B cell (primary cell): ENCODE results near the gene THRB. TPM values are rescaled to one million over a fixed set of nuclear protein-coding genes. Genes with fewer than 3 reads are reported as not detected.

Experiments used
- ATAC-seq: fragments of 200-7000 bp; cut with Tn5 transposase; one replicate; pipeline ENCODE4 v1.10.0; 2021; ENCODE audit warnings: low read depth, mild to moderate bottlenecking, moderate number of reproducible peaks, moderate library complexity
- CTCF ChIA-PET: fragments of 350-600 bp; sonication (Branson Sonifier 250); formaldehyde crosslinking; loops from one replicate; lab custom pipeline; 2021; ENCODE audit warnings: antibody characterized with exemption, inconsistent platforms; lab: Charles Lee
- POLR2A ChIA-PET: fragments of 350-600 bp; sonication (Branson Sonifier 250); formaldehyde crosslinking; loops from one replicate; lab custom pipeline; 2021; ENCODE audit warnings: antibody characterized with exemption; lab: Charles Lee
- DNase-seq: peaks from one replicate; pipeline ENCODE4 v3.0.0; 2013
- H2AFZ ChIP-seq: 2 replicates; pipeline ENCODE4 v1.6.1; 2012; ENCODE audit warnings: mild to moderate bottlenecking, low read depth, low read length; ENCODE audit not compliant: insufficient read depth, poor library complexity, severe bottlenecking
- H3K27ac ChIP-seq, 2 donors: 1 replicate in 1 of 2; 2 replicates in 1 of 2; pipeline ENCODE4 v1.5.1; 2012 to 2013; ENCODE audit warnings: low read length in 2 of 2, mild to moderate bottlenecking in 2 of 2, moderate library complexity in 1 of 2
- H3K27me3 ChIP-seq, 4 experiments: fragments of 200-600 bp in 1 of 4; sonication (generic) in 1 of 4; replicated peaks in 1 of 4; 1 replicate in 2 of 4; 2 replicates in 2 of 4; pipeline versions ENCODE4 v1.6.1 to v1.7.0; 2013 to 2016; ENCODE audit warnings: low read length in 3 of 4, mild to moderate bottlenecking in 2 of 4, mixed read lengths in 1 of 4, moderate library complexity in 1 of 4; ENCODE audit not compliant: insufficient read depth in 4 of 4, control insufficient read depth in 3 of 4; ENCODE audit errors: control extremely low read depth in 1 of 4
- H3K36me3 ChIP-seq, 2 experiments: replicated peaks in 1 of 2; 1 replicate in 1 of 2; 2 replicates in 1 of 2; pipeline versions ENCODE4 v1.6.1 to v1.7.1; 2013; ENCODE audit warnings: low read length in 1 of 2; ENCODE audit not compliant: insufficient read depth in 2 of 2, control insufficient read depth in 1 of 2; ENCODE audit errors: control extremely low read depth in 1 of 2, extremely low read depth in 1 of 2
- H3K4me1 ChIP-seq, 2 donors: fragments of 200-600 bp in 1 of 2; sonication (generic) in 1 of 2; 1 replicate in 1 of 2; 2 replicates in 1 of 2; pipeline versions ENCODE4 v1.5.1 to v1.6.1; 2013 to 2017; ENCODE audit warnings: low read length in 2 of 2; ENCODE audit not compliant: control insufficient read depth in 2 of 2, insufficient read depth in 2 of 2
- H3K4me2 ChIP-seq: replicated peaks from 2 replicates; pipeline ENCODE3; 2012; ENCODE audit warnings: mild to moderate bottlenecking, low read depth, low read length; ENCODE audit not compliant: poor library complexity, severe bottlenecking
- H3K4me3 ChIP-seq, 5 experiments: fragments of 200-600 bp in 1 of 5; sonication (generic) in 1 of 5; 1 replicate in 3 of 5; 2 replicates in 2 of 5; pipeline versions ENCODE4 v1.5.1 to v1.7.0; 2011 to 2016; ENCODE audit warnings: low read length in 4 of 5, mild to moderate bottlenecking in 4 of 5, low read depth in 2 of 5, control low read depth in 1 of 5, moderate library complexity in 1 of 5; ENCODE audit not compliant: insufficient read depth in 1 of 5; ENCODE audit errors: control extremely low read depth in 1 of 5, extremely low read depth in 1 of 5
- H3K79me2 ChIP-seq: fragments of 200-600 bp; sonication (generic); one replicate; pipeline ENCODE4 v1.6.0; 2016; ENCODE audit warnings: low read length; ENCODE audit not compliant: control insufficient read depth, insufficient read depth
- H3K9ac ChIP-seq: fragments of 200-600 bp; sonication (generic); 2 replicates; pipeline ENCODE4 v1.6.1; 2017; ENCODE audit warnings: mild to moderate bottlenecking, low read length, moderate library complexity
- H3K9me3 ChIP-seq, 3 donors: one replicate each; pipeline versions ENCODE4 v1.6.1 to v1.7.1; 2013; ENCODE audit warnings: low read length in 2 of 3; ENCODE audit not compliant: control insufficient read depth in 2 of 3, insufficient read depth in 1 of 3; ENCODE audit errors: control extremely low read depth in 1 of 3
- H4K20me1 ChIP-seq: 2 replicates; pipeline ENCODE4 v1.6.0; 2012; ENCODE audit warnings: mild to moderate bottlenecking, low read length; ENCODE audit not compliant: insufficient read depth, control insufficient read depth, poor library complexity, severe bottlenecking
- H3K27ac Mint-ChIP-seq: one replicate; pipeline ENCODE4 v1.8.0; 2021; ENCODE audit warnings: mixed read lengths
- H3K27me3 Mint-ChIP-seq: one replicate; pipeline ENCODE4 v1.8.0; 2021; ENCODE audit warnings: mixed read lengths
- H3K4me1 Mint-ChIP-seq: one replicate; pipeline ENCODE4 v1.8.0; 2021; ENCODE audit warnings: mixed read lengths
- H3K4me3 Mint-ChIP-seq: one replicate; pipeline ENCODE4 v1.8.0; 2021; ENCODE audit warnings: mixed read lengths
- H3K9me3 Mint-ChIP-seq: one replicate; pipeline ENCODE4 v1.8.0; 2022; ENCODE audit warnings: mixed read lengths; ENCODE audit not compliant: insufficient read depth
- EZH2 ChIP-seq: IDR thresholded peaks from 2 replicates; pipeline ENCODE4 v1.6.1; 2012; ENCODE audit warnings: borderline replicate concordance, low read depth, mild to moderate bottlenecking, moderate library complexity, low read length; ENCODE audit not compliant: insufficient read depth, poor library complexity, severe bottlenecking
- WGBS: methylation state at CpG from one replicate; pipeline ENCODE4 v1.1.5; 2013; ENCODE audit warnings: missing lambda C conversion rate; ENCODE audit not compliant: insufficient coverage; 5-methylcytosine and 5-hydroxymethylcytosine counted together
- intact Hi-C: fragments of 100-400 bp; cut with micrococcal nuclease; formaldehyde crosslinking; loops from one replicate; pipeline ENCODE4 v1.10.0; 2022
- polyA plus RNA-seq: library from polyadenylated mRNA; depleted of rRNA; stranded (reverse); fragments of >200 nt; gene quantifications from 2 replicates; pipeline ENCODE4 v1.2.3, GENCODE V29; 2012
- total RNA-seq, 2 donors: library from RNA; stranded (reverse); fragments of 120-200 nt in 1 of 2; gene quantifications; 1 replicate in 1 of 2; 2 replicates in 1 of 2; pipeline versions ENCODE4 v1.2.3 to v1.2.4, GENCODE V29; 2013 to 2022
- TF ChIP-seq, protein P1 (sequence below): fragments of 200-600 bp; IDR thresholded peaks from one replicate; pipeline ENCODE4 v1.8.0; 2022; ENCODE audit warnings: antibody characterized with exemption, mild to moderate bottlenecking

Gene THRB
- total and polyA plus RNA-seq, 2 donors (not counting 1 experiment from before 2014, with no cell fraction given): 0.86 to 1.8 TPM

DNA sequence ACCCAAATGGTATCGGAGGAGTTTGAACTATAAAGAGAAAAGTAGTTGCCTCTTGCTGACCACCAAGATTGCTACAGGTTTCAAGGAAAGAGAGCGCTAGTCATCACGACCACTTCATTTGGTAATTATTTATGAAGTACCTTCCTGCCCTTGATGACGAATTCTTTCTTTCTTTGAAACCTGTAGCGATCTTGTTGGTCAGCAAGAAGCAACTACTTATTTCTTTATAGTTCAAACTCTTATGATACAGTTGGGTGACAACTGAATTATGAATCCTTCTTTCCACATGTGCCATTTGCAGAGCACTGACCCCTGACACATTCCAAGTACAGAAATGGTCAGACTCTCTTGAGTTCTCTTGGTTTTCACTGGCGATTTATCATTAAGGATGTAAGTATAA is 46.8 kb downstream of the THRB start:
- H3K9ac ChIP-seq: no peak overlapping the region
- DNase-seq (no peak), ATAC-seq (no peak)
- H3K27ac ChIP-seq: no peak overlapping the region
- H3K36me3 ChIP-seq: no peaks in the 10 kb centered on the region
- Mint-ChIP-seq H3K4me3 (no peak overlapping the region), H3K27ac (no peak overlapping the region), H3K9me3 (no peaks in the 10 kb centered on the region), H3K27me3 (peaks cover under 1% of the 10 kb centered on the region), H3K4me1 (no peaks in the 10 kb centered on the region)
- H3K4me3 ChIP-seq: no peak overlapping the region
- no peaks in the 10 kb centered on the region for H4K20me1 ChIP-seq
- H3K79me2 ChIP-seq: no peaks in the 10 kb centered on the region
- no peak overlapping the region for H3K4me2 ChIP-seq
- WGBS: 80% methylated on average over 1 of the region's 6 CpGs
- no peaks in the 10 kb centered on the region for H3K27me3 ChIP-seq
- POLR2A ChIA-PET: no interaction called here
- TF ChIP-seq EZH2: no peak
- TF ChIP-seq, protein P1, sequence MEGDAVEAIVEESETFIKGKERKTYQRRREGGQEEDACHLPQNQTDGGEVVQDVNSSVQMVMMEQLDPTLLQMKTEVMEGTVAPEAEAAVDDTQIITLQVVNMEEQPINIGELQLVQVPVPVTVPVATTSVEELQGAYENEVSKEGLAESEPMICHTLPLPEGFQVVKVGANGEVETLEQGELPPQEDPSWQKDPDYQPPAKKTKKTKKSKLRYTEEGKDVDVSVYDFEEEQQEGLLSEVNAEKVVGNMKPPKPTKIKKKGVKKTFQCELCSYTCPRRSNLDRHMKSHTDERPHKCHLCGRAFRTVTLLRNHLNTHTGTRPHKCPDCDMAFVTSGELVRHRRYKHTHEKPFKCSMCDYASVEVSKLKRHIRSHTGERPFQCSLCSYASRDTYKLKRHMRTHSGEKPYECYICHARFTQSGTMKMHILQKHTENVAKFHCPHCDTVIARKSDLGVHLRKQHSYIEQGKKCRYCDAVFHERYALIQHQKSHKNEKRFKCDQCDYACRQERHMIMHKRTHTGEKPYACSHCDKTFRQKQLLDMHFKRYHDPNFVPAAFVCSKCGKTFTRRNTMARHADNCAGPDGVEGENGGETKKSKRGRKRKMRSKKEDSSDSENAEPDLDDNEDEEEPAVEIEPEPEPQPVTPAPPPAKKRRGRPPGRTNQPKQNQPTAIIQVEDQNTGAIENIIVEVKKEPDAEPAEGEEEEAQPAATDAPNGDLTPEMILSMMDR: no peak
- H2AFZ ChIP-seq: no peak overlapping the region
- no peaks in the 10 kb centered on the region for H3K9me3 ChIP-seq
- CTCF ChIA-PET: no interaction called here
- no peaks in the 10 kb centered on the region for H3K4me1 ChIP-seq
- intact Hi-C loops: no loop called here

DNA sequence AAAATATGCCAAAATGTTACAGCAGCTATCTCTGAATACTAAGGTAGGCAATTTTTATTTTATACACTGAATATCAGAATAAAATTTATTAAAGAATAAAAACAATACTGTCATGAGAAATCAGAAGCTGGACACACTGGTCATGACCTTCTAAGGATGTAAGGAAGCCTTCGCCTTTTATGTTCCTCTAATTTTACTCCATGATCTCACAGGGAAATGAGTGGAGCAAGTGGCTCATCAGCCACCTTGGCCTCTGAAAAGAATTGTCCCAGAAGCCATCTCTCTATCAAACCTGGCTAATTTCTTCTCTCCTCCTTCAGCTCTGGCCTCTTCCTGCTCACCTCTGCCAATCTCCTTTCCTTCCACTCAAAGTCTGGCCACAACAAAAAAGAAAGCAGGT is 48.6 kb downstream of the THRB start:
- Histone ChIP-seq H3K9ac (no peak overlapping the region), H4K20me1 (no peaks in the 10 kb centered on the region), H3K79me2 (no peaks in the 10 kb centered on the region), H3K4me1 (no peaks in the 10 kb centered on the region), H2AFZ (no peak overlapping the region), H3K27me3 (no peaks in the 10 kb centered on the region), H3K4me2 (no peak overlapping the region), H3K27ac (no peak overlapping the region), H3K36me3 (no peaks in the 10 kb centered on the region), H3K9me3 (no peaks in the 10 kb centered on the region), H3K4me3 (no peak overlapping the region)
- Mint-ChIP-seq H3K9me3 (no peaks in the 10 kb centered on the region), H3K27me3 (no peaks in the 10 kb centered on the region), H3K4me3 (no peak overlapping the region), H3K4me1 (no peaks in the 10 kb centered on the region), H3K27ac (no peak overlapping the region)
- ATAC-seq: no peak
- DNase-seq: no peak
- 100% methylated on average over 1 of the region's 1 CpG for WGBS
- TF ChIP-seq EZH2: no peak
- POLR2A ChIA-PET: no interaction called here
- CTCF ChIA-PET: no interaction called here
- intact Hi-C loops: no loop called here
